Activated CD4-positive, alpha-beta T cell treated with anti-CD3 and anti-CD28 coated beads for 1 hour (primary cell): ENCODE data around the gene TBX6.
A peak's percentile ranks its signal among the peaks of the same experiment; 100 is the strongest.
"Not testable (repeated sequence)": the region's sequence is repeated elsewhere in the genome, so short reads cannot be mapped to it uniquely, and the experiment has no call there.

ENCODE experiments used
- DNase-seq: peaks from one replicate; pipeline ENCODE4 v3.0.0-alpha.2; 2020

Gene TBX6

GRCh38 chr16:30065102-30065942 is 26.4 kb downstream of the TBX6 start, which contains the start of gene ALDOA:
Gene ALDOA, plus strand, starts transcription at chr16:30065760. Its CDS starts 1,138 bp downstream, at chr16:30066898.
- DNase-seq = peak; percentile 93

GRCh38 chr16:30064729-30065101 is 27.0 kb downstream of the TBX6 start:
- no peak for DNase-seq

DNA sequence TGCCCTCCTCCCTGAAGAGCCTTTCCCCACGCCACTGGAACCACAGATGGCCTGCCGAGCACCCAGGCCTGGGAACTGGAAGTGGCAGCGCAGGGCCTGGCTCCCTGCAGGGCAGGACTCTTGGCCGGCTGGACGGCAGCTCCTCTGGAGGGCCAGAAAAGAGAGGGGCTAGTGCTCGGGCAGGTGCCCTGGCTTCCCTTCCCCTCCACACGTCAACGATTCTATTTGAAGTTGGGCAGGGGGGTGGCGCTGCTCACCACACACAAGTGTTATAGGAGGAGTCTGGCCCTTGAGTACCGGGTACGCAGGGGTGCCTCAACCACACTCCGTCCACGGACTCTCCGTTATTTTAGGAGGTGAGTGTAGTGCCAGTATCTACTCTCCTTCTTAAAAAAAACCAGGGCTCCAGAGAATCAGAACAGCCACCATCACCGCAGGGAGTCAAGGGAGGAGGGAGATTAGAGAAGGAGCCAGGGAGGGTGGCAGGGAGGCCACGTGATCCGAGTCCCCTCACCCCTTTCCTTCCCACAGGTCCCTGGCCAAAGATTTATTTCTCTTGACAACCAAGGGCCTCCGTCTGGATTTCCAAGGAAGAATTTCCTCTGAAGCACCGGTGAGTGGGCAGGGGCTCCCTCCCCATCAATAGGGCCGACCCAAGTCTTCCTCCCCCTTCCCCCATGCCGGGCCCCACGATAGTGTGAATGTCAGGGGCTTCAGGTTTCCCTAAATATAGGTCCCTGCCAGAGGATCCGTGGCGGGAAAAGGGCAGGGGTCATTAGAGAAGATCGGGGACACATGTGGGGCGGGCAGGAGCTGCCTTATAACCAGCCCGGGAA is 27.6 kb downstream of the TBX6 start:
- DNase-seq = peak; percentile 63

- no peak for DNase-seq
These were observed 28.3 kb downstream of the TBX6 start for GRCh38 chr16:30063278-30063892.

- DNase-seq = no peak
These were observed 30.7 kb downstream of the TBX6 start for GRCh38 chr16:30060836-30061554.

DNA sequence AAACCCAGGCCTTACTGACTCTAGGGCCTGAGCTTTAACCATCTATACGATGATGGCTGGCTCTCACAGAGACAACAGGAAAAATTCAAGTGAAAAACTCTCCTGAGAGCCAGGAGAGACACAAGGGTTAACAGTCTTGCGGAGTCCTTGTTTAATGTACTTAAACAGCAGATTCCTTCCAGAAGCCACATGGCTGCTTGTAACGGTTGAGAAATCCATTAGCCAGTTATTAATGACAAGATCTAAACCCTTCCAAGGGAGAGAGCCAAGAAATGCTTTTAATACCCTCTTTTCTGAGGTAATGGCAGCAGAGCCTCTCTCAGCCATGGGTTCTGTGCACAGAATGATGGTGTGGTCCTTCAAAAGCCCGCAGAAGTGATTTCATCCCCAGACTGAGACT is 31.4 kb downstream of the TBX6 start:
- no peak for DNase-seq

DNA sequence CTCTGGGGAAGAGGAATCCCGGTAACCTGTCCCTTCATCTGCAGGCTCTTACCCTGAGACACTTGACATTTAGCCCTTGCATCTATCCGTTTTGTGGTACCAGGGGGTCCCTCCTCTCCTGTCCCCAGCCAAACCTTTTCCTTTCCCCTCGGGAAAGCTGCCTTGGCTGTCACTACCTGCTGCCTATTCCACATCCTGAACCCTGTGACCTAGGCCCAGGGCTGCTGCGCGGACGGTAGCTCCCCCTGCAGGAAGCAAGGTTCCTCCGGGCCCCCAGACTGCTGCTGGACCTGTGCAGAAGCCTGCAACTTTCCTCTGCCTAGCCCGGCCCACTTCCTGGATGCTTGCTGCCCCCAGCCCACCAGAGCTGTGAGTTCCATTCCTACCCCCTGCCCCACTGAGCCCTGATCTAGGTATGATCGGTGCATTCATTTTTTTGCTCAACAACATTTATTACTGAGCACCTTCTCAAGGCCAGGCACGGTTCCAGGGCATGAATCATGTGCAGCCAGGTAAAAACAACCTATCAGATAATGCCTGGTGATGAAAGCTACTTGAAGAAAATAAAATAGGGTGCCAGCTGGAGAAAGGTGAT is 36.7 kb downstream of the TBX6 start:
- DNase-seq = no peak

- no peak for DNase-seq
These were observed 37.3 kb downstream of the TBX6 start for GRCh38 chr16:30054451-30054850.

GRCh38 chr16:30053376-30054015 is 38.2 kb downstream of the TBX6 start:
- no peak for DNase-seq

- peak; percentile 82 for DNase-seq
These were observed 38.9 kb downstream of the TBX6 start for GRCh38 chr16:30052671-30053372.

- no peak for DNase-seq
These were observed 40.2 kb downstream of the TBX6 start for GRCh38 chr16:30051518-30051917.

DNA sequence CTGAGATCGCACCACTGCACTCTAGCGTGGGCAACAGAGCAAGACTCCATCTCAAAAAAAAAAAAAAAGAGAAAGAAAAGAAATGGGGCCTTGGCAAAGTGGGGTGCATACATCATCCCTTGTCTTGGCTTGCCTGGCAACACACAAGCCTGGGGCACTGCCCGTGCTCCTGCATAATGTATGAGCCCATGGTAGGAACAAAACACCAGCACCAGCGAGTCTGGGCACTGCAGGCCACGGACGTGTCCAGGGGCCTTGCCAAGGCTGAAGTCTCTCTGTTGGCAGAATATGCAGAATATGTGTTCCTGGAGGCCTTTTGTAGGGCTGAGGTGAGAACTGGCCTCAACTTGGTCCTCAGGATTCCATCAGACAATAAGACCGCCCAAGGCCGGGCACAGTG is 41.9 kb downstream of the TBX6 start:
- no peak for DNase-seq

DNA sequence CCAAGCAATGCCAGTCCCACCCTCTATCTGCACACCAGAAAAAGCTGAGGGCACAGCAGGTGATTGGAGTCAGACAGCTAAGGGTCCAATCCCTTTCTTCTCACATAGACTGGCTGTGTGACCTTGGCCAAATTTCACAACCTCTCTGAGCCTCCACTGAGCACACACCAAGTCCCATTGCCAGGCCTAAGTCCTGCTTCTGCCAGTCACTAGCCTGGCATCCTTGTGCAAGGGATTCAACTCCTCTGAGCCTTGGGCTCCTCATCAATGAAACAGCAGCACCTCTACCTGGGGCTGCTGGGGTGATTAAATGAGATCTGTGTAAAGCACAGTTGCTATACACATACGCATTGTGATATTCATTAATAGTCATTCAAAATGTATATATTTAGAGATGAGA is 45.1 kb downstream of the TBX6 start:
- no peak for DNase-seq

DNA sequence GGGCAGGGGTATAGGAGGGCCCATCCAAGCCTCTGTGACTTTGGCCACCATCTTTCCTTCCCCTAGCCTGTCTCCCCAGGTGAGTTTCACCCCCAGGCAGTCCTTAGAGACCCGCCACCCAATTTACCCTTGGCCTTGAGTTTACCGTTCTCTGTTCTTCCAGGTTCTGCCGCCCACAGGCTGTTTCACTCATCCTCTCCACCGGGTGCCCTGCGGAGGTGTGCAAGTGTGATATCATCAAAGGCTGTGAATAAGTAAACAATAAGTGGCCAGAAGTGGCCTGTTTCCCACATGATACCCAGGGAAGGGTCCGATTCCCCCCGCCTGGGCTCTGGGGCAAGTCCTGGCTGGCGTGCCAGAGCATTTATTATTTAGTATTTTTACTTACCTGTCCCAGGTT is 45.5 kb downstream of the TBX6 start:
- no peak for DNase-seq

DNA sequence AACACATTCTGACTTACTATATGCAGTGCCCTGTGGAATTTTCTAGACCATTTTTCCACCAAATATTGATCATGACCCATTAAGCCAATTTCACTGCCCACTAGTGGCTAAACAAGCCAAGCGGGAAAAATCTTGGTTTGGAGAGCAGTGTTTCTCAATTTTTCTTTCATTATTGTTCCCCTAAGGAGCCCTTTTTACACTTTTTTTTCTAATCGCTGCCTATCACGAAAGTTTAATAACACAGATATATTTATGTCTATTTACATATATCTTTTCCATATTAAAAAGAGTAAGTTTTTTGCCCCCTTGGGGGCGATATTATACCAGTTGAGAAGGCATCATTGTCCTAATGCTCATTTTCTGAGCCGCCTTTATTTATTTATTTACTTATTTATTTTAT is 49.9 kb downstream of the TBX6 start:
- DNase-seq = no peak

GRCh38 chr16:30040690-30041089 is 51.0 kb downstream of the TBX6 start:
- not testable (repeated sequence) for DNase-seq

GRCh38 chr16:30040221-30040620 is 51.5 kb downstream of the TBX6 start:
- no peak for DNase-seq
